ENCODE data around the gene CNTN5.
A peak's percentile ranks its signal among the peaks of the same experiment; 100 is the strongest.

CNTN5 gene

DNA sequence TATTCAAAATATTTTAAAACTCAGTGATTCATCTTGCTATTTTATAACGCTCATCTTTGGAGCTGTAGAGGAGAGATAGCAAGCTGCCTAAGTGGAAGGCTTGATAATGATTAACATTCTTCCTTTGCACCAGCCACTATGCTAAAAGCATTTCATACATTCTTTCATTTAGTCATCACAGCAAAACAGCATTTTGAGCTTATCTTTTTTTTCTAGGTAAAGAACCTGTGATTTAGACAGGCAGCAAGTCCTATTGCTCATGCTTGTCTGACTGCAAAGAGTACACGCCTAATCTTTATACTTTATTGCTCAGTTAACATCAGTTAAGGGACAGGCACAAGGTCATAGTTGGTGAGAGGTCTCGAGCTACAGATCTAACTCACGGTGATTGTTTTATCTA, 953.2 kb downstream of the CNTN5 start:
- no peak for DNase-seq

DNA sequence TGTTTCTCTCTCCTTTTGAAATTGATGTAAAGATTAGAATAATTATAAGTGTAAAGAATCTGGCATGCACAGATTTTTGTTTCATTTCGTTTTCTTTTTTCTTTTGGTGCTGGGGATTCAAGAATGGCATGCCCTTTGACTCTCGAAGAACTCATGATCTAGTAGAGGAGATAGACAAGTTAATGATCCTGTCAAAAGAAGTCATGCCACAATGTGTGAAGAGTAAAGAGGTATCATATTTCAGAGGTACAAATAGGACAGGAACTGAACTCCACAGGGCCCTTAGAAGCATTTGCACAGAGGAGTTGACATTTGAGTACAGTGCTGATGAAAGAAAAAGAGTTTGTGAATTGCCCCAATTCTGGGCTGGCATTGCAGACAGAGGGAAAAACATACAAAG, 958.3 kb downstream of the CNTN5 start:
- no peak for DNase-seq

DNA sequence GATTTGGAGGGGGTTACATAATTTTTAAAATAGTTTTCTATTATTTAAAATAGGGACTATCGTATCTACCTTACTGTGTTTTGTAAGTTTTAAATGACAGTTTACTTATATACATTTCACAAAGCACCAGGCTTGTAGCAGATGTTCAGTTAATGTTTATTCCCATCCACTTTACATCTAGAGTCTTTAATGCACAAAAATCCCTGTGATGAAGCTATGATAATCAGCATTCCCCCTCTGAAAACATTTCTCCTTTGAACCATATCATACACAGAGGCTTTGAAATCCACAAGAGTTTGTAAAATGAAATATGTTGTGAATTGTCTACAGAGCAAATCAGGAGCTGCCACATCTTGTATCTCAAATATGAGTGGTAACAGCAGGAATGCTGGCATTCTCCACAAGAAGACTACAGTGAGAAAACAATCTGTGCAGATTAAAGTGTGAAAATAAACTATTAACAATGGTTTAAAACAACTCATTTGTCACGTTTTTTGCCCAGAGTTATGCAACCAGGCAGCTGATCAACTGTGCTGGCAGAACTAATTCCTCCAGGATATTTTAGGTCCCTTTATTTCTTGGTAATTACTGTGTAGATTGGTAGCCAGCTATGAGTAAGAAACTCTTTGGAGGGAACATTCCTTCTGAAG, 967.2 kb downstream of the CNTN5 start:
- DNase-seq, result no peak

DNA sequence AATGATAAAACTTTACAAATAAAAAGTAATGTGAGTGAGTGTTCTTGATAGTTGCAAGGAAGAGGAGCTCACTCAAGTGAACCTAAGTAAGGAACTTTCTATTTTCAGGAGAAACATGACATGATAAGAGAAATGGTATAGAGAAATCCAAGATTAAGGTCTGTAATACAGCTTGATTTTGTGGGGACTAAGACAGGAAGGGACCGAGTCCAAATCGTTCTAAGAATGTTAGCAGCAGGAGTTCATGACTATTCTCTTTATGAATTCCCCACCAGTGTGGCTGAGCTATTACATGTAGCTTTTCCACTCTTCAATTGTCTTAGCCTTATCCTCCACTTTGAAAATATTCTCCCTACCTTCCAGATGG, 967.7 kb downstream of the CNTN5 start:
- DNase-seq, result no peak

DNA sequence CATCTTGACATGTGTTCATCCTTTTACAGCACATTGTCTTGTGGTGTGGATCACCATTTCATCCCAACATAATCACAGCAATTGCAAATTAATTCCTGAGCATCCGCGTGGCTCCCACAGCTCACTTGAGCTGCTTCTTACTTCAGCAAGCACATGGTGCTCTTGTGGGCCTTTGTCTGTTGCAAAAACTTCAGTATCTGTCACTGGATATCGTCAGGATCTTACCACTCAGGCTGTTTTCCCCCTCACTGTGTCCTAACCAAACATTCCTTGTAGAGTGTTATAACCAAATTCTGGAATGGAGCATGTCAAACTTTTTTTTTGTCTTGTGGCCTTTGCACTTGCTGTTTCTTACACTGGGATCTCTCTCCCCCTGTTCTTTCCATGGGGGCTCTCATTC, 983.2 kb downstream of the CNTN5 start:
- DNase-seq, result no peak

DNA sequence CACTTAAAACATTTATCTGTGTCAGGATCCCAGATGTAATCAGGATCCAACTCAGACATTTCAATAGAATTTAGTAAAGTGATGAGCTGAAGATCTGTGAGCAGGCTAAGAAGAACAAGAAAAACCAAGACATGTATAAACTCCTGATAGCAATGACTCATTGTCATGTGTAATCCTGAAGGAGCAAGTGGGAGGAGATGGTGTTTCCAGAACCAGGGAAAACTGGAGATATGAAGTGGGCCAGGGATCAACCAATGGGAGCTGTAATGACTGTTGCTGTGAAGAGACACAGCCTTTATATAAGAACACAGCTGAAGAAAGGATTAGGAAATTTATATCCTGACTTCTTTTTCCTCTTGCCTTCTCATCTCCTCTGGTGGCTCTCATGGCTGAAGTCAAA, 983.8 kb downstream of the CNTN5 start:
- no peak for DNase-seq

DNA sequence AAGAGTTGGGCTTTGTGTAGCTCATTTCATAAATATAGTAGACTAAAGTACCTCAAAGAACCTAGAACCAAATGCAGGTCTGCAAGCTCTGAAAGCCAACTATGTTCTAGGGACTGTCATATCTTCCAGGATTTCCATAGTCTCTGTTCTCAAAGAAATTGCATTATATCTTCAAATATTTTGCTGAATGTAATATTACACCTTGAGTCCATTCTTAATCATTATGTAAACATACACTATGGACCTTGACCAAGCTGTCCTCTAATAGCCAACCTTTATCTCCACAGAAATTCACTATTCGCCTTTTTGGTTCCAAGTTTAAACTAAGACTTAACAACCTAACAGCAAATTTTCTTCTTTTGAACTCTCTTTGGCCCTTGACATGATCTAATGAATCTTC, 987.7 kb downstream of the CNTN5 start:
- no peak for DNase-seq

DNA sequence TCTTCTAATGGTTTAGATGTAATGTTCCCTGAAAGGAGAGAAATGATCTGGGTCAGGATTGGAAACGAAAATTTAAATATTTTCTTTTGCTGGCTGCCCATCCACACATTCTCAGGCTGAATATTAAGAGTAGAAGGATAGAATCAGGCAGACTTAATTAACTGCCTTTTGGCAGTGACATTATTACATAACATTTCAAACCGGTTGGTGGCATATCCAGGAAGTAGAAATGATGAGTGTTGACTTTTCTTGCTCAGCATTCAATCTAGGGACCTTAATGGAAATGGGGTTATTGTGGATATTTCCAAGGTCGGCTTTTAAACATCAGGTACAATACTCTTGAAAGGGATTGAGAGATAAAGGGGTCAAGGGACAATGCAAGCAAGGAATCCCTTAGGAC, 989.0 kb downstream of the CNTN5 start:
- no peak for DNase-seq

DNA sequence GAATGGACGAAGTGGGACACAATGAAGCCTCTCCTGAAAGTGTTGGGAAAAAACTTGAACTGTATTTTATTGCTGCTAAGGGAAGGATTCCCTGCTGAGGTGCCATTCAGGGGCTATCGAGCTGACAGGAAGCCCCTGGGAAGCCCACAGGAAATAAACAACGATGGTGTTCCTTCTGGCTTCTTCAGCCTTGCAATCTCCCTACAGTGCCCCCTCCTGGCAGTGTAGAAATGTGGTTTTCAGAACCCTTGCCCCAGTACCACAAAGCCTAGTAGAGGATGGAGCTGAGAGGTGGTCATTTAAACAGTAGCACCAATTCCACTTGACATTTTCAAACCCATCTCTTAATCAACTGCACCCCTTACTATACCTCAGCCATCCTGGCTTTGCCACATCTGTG, 989.6 kb downstream of the CNTN5 start:
- DNase-seq, result no peak

DNA sequence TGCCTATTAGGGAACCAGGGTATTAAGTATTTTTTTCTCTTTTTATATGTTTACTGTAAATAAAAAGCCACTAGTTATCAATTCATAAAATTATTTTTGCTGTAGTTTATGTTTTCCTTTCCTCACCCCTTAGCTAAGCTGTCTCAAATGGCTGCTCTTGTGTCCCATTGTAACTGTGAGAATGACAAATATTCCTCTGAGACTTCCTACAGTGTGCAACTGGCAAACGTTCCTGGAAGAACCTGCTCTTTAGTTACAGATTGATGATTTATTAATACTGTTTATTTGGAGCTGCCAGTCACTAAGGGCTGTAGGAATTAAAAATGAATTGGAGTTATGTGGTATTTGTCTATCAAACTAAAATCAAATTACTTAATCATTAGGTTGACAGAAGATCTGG, 990.9 kb downstream of the CNTN5 start:
- DNase-seq, result no peak

DNA sequence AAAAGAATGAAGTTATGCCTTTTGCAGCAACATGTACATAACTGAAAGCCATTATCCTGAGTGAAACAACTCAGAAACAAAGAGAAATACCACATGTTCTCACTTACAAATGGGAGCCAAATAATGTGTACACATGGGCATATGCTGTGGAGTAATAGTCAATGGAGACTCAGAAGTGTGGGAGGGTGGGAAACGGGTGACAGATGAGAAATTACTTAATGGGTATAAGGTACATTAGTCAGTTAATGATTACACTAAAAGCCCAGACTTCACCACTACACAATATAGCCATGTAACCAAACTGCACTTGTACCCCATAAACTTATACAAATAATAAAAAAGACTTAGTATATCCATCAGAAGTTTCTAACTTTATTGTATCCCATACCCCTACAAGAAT, 992.3 kb downstream of the CNTN5 start:
- DNase-seq, result no peak

DNA sequence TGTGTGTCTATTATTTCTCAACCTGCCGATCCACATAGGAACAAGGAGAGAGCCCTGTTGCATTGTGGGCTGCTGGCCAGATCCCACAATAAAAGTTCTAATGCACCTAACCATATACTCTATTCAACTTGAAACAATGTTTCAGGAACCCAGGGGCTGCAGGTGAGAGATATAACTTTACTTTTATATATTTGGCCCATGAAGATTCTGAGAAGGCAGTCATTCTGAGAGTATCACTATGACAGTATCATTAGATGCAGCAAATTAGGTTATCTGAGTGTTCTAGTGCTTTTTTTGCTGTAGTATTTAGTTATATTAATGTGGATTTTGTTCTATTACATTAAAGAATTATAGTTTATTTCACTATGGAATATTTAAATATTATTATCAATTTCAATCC, 1011.2 kb downstream of the CNTN5 start:
- no peak for DNase-seq

DNA sequence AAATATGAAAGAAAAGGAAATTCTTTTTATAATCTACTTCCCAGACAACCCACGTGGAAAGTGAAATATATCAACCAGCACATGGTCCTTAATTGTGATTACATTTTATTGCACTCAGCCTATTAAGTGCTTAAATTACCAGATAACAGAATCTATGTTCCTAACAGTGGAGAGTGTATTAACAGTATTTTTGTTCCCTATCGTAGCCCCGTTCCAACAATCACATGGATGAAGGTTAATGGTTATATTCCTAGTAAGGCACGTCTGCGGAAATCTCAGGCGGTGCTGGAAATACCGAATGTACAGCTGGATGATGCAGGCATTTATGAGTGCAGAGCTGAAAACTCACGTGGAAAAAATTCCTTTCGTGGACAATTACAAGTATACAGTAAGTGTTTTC, 1040.3 kb downstream of the CNTN5 start:
- DNase-seq, result no peak

DNA sequence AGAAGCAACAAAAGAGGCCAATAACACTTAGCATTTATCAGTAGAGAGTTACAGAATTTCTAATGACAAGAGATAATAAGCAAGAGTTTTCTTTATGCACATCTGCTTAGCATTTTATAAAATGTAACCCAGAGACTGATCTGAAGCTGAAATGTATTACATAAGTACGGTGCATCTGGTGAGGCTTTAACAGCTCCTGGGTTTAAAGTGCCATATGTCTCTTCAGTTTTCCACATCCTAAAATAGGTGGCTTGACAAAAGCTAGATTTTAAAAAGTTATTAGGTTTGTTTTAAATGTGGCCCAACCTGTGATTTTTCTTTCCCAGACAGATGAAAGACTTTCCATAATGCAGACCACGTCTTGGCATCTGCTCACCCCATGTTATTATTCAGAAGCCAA, 1045.7 kb downstream of the CNTN5 start:
- peak; percentile 48 for DNase-seq

DNA sequence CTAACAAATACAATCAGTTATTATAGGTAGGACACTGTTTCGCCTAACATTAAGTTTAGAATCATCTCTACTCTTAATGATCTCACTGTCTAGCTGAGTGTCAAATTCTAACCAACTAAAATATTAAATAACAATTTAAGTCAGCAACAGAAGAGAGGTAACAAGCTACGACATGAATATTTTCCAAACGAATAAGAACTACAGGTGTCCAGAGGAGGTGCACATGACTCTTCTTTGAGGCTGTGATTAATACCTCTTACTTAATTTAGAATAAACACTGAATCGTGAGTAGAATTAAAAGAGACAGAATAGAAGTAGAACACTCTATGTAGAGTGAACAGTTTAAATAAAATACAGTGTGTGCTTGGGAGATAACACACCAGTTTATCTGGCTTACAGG, 1047.4 kb downstream of the CNTN5 start:
- no peak for DNase-seq

DNA sequence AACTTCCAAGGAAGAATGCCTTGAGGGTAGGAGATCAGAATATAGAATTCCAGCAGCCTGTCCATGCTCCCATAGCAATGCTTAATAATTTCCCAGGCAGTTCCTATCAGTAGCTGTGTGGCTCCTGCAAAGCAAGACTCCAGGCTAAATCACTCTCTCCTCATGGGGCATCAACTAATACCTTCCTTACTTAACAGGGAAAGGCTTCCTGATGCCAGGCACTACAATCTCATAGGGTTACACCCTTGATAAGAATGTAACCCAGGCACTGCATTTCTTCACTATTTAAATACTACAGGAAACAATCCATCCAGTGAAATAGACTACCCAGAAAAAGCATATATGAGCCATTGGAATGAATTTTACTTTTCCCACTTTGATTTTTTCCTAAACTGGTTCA, 1051.4 kb downstream of the CNTN5 start:
- DNase-seq, result no peak

DNA sequence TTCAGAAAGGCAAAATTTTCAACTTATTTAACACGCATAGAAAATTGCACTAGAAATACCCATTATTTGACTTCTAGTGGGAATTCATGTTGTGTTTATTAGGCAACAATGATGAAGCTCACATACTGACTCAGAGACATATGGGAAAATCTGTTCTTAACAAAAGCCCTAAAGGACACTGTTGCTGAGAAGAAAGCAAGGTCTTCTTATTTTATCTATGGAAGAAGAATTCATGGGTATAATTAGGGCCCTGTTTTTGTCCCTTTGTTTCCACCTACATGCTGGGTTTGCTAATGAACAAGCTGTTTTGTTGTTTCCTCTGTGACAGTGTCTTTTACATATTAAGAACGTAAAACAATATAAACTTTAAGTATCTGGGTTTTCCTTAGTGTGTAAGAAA, 1059.6 kb downstream of the CNTN5 start:
- DNase-seq, result no peak

DNA sequence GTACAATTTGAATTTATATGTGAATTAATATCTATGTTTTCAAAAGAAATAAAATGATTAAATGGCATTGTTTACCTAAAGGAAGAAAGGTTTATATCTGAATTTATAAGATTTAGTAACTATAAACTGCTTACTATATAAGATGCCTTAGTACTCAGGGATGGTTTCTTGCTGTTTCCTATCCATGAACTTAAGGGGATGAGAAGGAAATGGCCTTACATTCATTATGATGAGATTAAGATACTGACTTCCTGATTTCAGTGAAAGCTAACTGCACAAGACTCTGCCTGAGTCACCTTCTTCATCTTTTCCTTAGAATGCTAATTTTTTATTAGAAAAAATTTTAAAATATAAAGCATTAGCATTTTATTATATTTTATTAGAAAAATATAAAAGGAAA, 1060.1 kb downstream of the CNTN5 start:
- no peak for DNase-seq

DNA sequence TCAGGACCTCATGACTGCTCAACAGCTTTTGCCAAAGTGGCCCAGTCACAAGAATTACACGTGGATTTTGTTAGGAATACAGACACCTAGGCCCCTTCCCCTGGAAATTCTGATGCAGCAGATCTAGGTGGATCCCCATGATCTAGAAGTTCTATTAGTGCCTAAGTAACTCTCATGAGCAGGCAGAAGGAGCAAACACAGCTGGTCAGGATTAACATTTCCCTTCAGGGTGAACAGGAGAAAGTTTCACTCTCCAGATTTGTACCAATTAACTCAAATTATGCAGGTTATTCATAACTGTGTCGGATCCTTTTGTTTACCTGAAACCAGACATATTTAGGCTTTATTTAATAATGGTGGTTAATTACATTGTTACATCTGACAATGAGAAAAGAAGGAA, 1072.9 kb downstream of the CNTN5 start:
- no peak for DNase-seq

DNA sequence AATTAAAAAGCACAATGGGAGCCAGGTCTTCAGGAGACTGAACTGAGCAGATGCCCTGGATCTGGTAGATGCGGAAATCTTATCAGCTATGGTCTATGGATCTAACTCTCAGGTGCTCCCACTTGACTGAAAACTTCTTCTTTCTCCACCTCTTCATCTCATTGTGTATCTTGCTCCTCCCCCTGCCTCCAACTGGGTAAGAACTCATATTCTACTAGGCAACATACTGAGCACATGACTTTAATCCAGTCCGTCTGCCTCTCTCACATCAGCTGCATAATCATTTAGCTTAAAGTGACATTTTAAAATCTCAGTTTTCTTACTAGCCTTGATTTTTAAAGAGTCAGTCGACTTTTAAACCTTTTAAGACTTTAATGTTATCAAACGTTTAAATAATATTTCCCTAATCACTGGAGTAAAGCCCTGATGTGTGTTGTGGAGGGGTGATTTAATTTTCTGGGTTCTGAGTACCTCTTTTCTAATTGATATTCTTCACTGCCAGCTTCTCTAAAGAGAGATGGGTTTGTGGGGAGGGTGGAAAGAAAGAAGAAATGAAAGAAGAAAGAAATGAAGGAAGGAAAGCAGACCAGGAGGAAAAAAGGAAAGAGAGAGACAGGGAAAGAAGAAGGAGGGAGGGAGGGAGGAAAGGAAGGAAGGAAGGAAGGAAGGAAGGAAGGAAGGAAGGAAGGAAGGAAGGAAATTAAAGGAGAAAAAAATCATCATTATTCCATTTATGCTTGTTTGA, 1073.5 kb downstream of the CNTN5 start:
- no peak for DNase-seq

DNA sequence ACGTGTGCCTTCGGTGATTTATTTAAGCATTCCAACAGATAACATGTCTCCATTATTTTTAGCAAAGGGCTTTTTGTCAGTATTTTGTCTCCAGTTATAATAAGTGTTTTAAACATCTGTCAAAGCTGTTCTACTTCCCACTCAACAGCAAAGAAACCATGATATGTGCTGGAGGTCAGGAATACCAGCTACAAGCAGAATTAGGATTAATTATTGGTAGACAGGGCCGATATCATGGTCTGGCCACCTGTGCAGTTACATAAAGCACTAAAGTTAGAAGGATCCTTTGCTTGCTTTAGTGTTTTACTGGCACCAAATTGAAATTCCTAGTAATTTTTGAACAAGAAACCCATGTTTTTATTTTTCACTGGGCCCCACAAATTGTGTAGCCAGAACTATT, 1075.1 kb downstream of the CNTN5 start:
- no peak for DNase-seq

DNA sequence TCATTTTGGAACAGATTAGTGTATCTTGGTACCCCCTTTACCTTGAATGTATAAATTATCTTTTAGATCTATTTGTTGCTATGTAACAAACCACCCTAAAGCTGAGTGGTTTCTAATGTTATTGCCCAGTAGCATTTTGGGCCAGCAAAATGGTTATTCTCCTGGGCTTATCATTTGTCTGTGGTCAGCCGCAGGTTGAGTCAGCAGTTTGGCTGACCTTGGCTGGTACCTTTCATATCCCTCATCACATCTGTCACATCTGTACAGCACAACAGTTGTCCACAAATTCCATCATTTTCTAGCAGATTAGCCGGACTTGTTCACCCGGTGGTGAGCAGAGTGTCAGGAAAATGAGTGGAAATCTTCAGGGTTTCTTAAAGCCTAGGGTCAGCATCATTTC, 1077.8 kb downstream of the CNTN5 start:
- DNase-seq, result no peak

DNA sequence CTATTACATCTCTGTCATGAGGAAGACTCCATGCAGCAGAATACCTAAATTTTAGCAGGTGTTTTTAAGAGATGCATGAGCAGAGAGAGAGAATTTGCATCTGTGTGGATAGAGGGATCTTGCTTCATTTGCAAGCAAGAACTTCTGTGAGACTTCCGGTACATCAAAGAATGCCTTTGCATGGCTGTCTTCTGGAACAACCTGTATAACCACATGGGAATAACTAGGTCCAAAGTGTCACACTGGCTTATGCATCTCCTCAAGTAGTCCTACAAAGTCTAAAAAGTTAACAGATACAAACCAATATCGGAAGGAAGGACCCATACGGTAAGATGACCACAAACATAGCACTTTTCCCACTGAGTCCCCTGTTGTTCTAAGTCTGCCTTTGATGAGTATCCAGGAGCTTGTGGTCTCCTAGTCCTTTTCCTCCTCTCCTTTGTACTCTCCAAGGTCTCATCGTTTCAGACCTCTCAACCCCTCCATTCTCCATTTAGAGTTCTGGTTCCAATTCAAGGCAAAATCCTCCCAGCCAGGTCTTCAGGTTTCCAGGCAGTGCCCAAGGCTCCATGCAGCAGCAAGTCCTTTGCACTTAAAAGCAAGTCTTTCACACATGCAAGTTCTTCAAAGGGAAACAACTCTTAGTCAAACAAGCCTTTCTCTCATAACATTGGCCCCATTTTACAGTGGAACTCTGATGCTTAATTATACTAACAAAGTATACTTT, 1084.7 kb downstream of the CNTN5 start:
- DNase-seq, result no peak

DNA sequence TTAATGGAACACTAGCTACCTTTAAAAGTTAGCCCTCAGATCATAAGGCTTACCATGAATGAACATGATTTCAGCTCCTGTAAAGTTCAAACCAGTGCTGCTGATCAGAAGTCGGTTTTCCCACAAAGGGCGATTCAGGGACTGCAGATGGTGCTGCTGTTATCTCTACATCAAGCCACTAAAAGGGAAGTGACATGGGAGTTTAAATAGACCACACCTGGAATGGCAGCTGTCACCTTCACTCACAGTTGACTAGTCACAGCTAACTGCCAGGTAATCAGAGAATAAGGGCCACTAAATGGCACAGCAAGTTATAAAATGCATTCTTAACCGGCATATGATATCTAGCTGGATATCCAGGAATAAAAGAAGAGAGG, 1085.2 kb downstream of the CNTN5 start:
- no peak for DNase-seq

DNA sequence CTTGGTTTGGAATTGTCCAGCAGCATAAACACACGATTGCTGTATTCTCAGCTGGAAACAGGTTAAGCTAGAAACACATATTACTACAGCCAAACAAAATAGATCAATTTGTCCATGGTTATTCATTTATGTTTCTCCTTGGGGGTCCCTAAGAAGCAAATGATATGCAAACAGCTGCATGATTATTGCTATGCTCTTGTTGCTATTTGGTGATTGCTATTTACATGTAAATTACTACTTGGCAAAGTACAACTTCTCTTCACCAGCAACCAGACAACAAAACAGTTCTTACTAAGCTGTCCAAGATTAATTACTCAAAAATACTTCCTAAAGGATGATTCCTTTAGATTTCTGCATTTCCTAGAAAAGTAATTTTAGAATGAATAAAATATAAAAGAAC, 1098.4 kb downstream of the CNTN5 start:
- DNase-seq, result no peak
